Measurements from ENCODE around the gene CDC73.

DNA sequence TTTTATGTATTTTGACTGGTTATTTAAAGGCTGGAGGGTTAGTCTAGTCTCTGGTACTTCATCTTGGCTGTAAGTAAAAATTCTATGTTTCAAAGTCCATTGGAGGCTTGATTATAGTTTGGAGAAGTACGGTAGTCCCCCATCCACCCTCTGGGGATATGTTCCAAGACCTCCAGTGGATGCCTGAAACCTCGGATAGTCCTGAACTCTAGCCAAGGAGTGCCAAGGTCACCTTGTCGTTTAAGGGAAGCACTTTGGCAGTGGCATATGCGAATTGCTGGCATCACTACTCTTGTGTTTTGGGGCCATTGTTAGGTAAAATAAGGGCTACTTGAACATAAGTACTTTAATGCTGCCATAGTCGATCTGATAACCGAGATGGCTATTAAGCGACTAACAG is 18.4 kb downstream of the CDC73 start:
- TF ChIP-seq, protein P1, sequence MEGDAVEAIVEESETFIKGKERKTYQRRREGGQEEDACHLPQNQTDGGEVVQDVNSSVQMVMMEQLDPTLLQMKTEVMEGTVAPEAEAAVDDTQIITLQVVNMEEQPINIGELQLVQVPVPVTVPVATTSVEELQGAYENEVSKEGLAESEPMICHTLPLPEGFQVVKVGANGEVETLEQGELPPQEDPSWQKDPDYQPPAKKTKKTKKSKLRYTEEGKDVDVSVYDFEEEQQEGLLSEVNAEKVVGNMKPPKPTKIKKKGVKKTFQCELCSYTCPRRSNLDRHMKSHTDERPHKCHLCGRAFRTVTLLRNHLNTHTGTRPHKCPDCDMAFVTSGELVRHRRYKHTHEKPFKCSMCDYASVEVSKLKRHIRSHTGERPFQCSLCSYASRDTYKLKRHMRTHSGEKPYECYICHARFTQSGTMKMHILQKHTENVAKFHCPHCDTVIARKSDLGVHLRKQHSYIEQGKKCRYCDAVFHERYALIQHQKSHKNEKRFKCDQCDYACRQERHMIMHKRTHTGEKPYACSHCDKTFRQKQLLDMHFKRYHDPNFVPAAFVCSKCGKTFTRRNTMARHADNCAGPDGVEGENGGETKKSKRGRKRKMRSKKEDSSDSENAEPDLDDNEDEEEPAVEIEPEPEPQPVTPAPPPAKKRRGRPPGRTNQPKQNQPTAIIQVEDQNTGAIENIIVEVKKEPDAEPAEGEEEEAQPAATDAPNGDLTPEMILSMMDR (IDR thresholded peaks at IDR 0.05; ENCODE audit: low read depth, low read length): no peak
- TF ChIP-seq EZH2phosphoT487 (IDR thresholded peaks at IDR 0.05; ENCODE audit: low read depth): no peak

Data from OCI-LY3 (cell line).